Measurements from ENCODE around the gene CRYBG2.

The CRYBG2 gene

GRCh38 chr1:26368006-26368405, 14.1 kb upstream of the CRYBG2 start:
- Histone ChIP-seq H3K27me3 (peaks cover 0 to 64% of the 10 kb centered on the region in 2 donors), H3K9me3 (peaks cover 0 to 4% (median 0%) of the 10 kb centered on the region in 3 donors), H3K4me3 (no peak overlapping the region), H3K27ac (no peak overlapping the region), H3K4me1 (no peaks in the 10 kb centered on the region), H3K36me3 (no peaks in the 10 kb centered on the region)
- intact Hi-C loops (cut with DNase I; ENCODE audit: low total_unique reads): no loop called here
- TF ChIP-seq, protein P1, sequence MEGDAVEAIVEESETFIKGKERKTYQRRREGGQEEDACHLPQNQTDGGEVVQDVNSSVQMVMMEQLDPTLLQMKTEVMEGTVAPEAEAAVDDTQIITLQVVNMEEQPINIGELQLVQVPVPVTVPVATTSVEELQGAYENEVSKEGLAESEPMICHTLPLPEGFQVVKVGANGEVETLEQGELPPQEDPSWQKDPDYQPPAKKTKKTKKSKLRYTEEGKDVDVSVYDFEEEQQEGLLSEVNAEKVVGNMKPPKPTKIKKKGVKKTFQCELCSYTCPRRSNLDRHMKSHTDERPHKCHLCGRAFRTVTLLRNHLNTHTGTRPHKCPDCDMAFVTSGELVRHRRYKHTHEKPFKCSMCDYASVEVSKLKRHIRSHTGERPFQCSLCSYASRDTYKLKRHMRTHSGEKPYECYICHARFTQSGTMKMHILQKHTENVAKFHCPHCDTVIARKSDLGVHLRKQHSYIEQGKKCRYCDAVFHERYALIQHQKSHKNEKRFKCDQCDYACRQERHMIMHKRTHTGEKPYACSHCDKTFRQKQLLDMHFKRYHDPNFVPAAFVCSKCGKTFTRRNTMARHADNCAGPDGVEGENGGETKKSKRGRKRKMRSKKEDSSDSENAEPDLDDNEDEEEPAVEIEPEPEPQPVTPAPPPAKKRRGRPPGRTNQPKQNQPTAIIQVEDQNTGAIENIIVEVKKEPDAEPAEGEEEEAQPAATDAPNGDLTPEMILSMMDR (IDR thresholded peaks at IDR 0.05): no peak
- no peak for DNase-seq

GRCh38 chr1:26367441-26367840, 13.5 kb upstream of the CRYBG2 start:
- TF ChIP-seq, protein P1 (IDR thresholded peaks at IDR 0.05): no peak
- H3K4me1 ChIP-seq: no peaks in the 10 kb centered on the region
- no peak for DNase-seq
- no peak overlapping the region for H3K27ac ChIP-seq
- H3K9me3 ChIP-seq: peaks cover 0 to 4% (median 0%) of the 10 kb centered on the region in 3 donors
- H3K36me3 ChIP-seq: no peaks in the 10 kb centered on the region
- intact Hi-C loops (cut with DNase I; ENCODE audit: low total_unique reads): no loop called here
- peaks cover 0 to 69% of the 10 kb centered on the region in 2 donors for H3K27me3 ChIP-seq
- no peak overlapping the region for H3K4me3 ChIP-seq

GRCh38 chr1:26364956-26365355, 11.0 kb upstream of the CRYBG2 start:
- Histone ChIP-seq H3K9me3 (no peaks in the 10 kb centered on the region), H3K4me1 (peaks cover 0 to 9% (median 7%) of the 10 kb centered on the region in 4 donors), H3K27me3 (peaks cover 0 to 82% of the 10 kb centered on the region in 2 donors), H3K27ac (no peak overlapping the region), H3K4me3 (no peak overlapping the region), H3K36me3 (no peaks in the 10 kb centered on the region)
- TF ChIP-seq, protein P1 (IDR thresholded peaks at IDR 0.05): no peak
- no peak for DNase-seq
- intact Hi-C loops (cut with DNase I; ENCODE audit: low total_unique reads): no loop called here

DNA sequence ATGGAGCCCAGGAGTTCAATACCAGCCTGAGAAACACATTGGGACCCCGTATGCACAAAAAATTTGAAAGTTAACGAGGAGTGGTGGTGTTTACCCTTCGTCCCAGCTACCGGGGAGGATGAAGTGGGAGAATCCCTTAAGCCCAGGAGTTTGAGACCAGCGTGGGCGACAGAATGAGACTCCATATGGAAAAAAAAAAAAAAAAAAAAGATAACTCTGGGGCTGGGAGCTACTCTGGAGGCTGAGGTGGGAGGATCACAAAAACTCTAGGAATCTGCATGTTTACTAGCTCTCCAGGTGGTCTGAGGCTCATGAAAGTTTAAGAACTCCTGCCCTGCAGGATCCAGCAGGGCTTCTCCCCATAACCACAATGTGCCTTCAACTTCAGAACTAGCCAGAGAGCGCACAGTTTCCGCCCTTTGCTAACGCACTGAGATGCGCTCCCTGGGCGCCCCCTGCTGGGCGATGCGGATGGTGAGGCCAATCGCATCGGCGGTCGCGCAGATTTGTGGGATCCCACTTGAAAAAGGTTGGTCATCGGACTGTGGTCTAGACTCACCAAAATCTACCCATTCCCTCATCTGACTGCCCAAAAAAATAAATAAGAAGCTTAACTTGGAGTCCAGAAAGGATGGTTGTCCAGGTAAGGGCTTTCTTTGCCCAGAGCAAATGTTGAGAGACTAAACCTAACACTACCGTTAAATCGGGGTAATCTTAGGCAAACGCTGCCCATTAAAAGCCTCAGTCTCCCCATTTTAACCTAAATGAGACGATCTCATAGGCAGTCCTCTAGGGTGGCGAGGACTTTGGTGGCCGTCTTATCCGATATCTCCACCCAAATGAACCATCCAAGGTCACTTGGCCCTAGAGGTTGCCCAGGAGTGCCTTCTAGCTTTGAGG, 9.9 kb upstream of the CRYBG2 start:
- peak; percentile 74 to 78 for DNase-seq
- Histone ChIP-seq H3K27me3 (peaks cover 0 to 79% of the 10 kb centered on the region in 2 donors), H3K9me3 (no peaks in the 10 kb centered on the region), H3K4me3 (no peak overlapping the region), H3K4me1 (peaks cover 0 to 12% (median 8%) of the 10 kb centered on the region in 4 donors), H3K27ac (no peak overlapping the region), H3K36me3 (no peaks in the 10 kb centered on the region)
- intact Hi-C loops (cut with DNase I; ENCODE audit: low total_unique reads): no loop called here
- TF ChIP-seq, protein P1 (IDR thresholded peaks at IDR 0.05): peak; percentile 73 to 83

- peaks cover 0 to 12% (median 8%) of the 10 kb centered on the region in 4 donors for H3K4me1 ChIP-seq
- intact Hi-C loops (cut with DNase I; ENCODE audit: low total_unique reads): no loop called here
- TF ChIP-seq, protein P1 (IDR thresholded peaks at IDR 0.05): no peak
- no peak for DNase-seq
- no peak overlapping the region for H3K4me3 ChIP-seq
- no peaks in the 10 kb centered on the region for H3K36me3 ChIP-seq
- no peaks in the 10 kb centered on the region for H3K9me3 ChIP-seq
- H3K27me3 ChIP-seq: peaks cover 0 to 73% of the 10 kb centered on the region in 2 donors
- H3K27ac ChIP-seq: no peak overlapping the region
These were observed 8.4 kb upstream of the CRYBG2 start for GRCh38 chr1:26362331-26362730.
